ENCODE data around the gene PPIF. TPM values are rescaled to one million over a fixed set of nuclear protein-coding genes. Genes with fewer than 3 reads are reported as not detected.
A peak's percentile ranks its signal among the peaks of the same experiment; 100 is the strongest.

Gene PPIF
- total RNA-seq, 4 donors from 2014 or later: 35.7 to 57.8 (median 45.0) TPM

DNA sequence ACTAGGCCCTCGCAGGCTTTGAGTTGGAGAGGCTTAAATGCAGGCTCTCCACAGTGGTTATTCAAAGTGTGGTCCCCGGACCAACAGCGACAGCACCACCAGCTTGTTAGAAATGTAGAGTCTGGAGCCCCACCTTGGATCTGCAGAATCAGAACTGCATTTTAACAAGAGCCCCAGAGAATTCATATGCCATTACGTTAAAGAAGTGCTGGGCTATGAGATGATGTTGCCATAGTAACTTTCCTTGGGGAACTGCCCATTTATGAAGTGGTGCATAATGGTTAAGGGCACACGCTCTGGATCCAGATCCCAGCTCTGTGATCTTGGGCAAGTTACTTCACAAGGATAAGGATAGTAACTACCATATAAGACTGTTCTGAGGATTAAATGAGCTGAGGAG lies 49.3 kb downstream of the PPIF start:
- no peaks in the 10 kb centered on the region for H3K9me3 ChIP-seq
- H3K4me3 ChIP-seq: no peak overlapping the region
- DNase-seq: no peak

DNA sequence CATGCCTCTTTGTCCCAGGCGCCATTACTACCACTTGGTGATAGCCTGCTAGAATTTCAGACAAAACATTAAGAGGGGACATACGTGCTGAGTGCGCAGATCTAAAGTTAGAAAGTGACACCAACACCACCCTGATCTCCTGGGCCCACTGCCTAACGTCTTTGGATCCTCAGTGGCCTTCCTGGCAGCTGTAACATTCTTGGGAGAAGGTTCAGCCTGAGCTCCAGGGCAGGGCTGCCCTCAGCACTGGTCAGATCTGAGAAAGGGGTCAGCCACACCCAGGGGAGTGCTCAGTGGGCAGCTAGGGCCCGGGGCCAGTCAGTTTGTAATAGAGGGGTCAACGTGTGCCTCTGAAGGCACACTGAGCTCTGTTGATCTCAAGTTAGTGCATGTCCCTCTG lies 49.8 kb downstream of the PPIF start:
- no peaks in the 10 kb centered on the region for H3K9me3 ChIP-seq
- no peak overlapping the region for H3K4me3 ChIP-seq
- H3K27ac ChIP-seq: no peak overlapping the region
- peaks cover 0 to 4% (median 0%) of the 10 kb centered on the region in 3 donors for H3K36me3 ChIP-seq
- no peaks in the 10 kb centered on the region for H3K27me3 ChIP-seq
- no peak for TF ChIP-seq POLR2A (IDR thresholded peaks at IDR 0.05)
- TF ChIP-seq, protein P1, sequence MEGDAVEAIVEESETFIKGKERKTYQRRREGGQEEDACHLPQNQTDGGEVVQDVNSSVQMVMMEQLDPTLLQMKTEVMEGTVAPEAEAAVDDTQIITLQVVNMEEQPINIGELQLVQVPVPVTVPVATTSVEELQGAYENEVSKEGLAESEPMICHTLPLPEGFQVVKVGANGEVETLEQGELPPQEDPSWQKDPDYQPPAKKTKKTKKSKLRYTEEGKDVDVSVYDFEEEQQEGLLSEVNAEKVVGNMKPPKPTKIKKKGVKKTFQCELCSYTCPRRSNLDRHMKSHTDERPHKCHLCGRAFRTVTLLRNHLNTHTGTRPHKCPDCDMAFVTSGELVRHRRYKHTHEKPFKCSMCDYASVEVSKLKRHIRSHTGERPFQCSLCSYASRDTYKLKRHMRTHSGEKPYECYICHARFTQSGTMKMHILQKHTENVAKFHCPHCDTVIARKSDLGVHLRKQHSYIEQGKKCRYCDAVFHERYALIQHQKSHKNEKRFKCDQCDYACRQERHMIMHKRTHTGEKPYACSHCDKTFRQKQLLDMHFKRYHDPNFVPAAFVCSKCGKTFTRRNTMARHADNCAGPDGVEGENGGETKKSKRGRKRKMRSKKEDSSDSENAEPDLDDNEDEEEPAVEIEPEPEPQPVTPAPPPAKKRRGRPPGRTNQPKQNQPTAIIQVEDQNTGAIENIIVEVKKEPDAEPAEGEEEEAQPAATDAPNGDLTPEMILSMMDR (IDR thresholded peaks at IDR 0.05): no peak
- peaks cover 0 to 48% (median 0%) of the 10 kb centered on the region in 4 donors for H3K4me1 ChIP-seq
- DNase-seq: no peak

More for the DNA sequence above, 49.3 kb downstream of the PPIF start:
- Histone ChIP-seq H3K36me3 (peaks cover 0 to 4% (median 0%) of the 10 kb centered on the region in 3 donors), H3K27me3 (no peaks in the 10 kb centered on the region), H3K27ac (no peak overlapping the region), H3K4me1 (peaks cover 0 to 42% (median 0%) of the 10 kb centered on the region in 4 donors)
- TF ChIP-seq, protein P1 (IDR thresholded peaks at IDR 0.05): no peak
- no peak for TF ChIP-seq POLR2A (IDR thresholded peaks at IDR 0.05)

DNA sequence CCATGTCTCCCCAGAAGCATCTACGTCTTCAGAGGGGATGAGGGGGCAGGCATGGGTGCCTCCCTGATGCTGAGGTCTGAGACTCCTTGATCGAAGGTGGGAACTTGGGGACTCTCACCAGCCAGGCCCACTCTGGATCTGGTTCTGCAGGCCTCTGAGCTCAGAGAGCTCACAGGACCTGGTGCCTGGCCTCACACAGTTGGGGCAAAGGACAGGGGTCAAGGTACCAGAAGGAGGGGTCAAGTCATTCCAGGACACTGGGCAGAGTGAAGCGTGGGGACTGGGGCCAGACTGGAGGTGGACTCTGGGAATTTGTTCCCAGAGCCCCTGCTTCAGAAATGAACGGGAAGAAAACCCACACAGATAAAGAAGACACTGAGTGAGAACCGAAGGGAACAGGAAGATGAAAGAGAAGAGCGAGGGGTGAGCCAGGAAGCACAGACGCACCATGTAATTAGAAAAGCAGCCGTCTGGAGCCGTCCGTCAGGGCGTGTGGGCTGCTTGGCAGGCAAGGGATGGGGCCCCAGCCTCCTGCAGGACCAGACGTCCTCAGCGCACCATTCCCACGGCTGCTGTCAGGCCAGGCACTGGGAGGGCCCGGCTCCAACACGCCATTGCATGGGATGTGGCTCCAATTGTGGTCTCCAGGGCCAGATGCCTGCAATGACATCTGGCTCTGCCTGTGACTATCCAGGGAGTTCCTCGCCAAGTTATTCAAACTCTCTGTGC lies 50.5 kb downstream of the PPIF start:
- Histone ChIP-seq H3K9me3 (no peaks in the 10 kb centered on the region), H3K4me3 (no peak overlapping the region), H3K4me1 (peaks cover 0 to 53% (median 0%) of the 10 kb centered on the region in 4 donors), H3K27ac (peak overlapping the region in 3 of 4 donors; percentile 63 to 87 (median 71)), H3K36me3 (peaks cover 0 to 4% (median 0%) of the 10 kb centered on the region in 3 donors), H3K27me3 (no peaks in the 10 kb centered on the region)
- no peak for DNase-seq
- no peak for TF ChIP-seq POLR2A (IDR thresholded peaks at IDR 0.05)
- TF ChIP-seq, protein P1 (IDR thresholded peaks at IDR 0.05): no peak

GRCh38 chr10:79398642-79399041 lies 51.4 kb downstream of the PPIF start:
- peaks cover 0 to 4% (median 0%) of the 10 kb centered on the region in 3 donors for H3K36me3 ChIP-seq
- no peak overlapping the region for H3K4me3 ChIP-seq
- peak overlapping the region in 3 of 4 donors; percentile 63 to 87 (median 71) for H3K27ac ChIP-seq
- peaks cover 0 to 63% (median 0%) of the 10 kb centered on the region in 4 donors for H3K4me1 ChIP-seq
- no peaks in the 10 kb centered on the region for H3K27me3 ChIP-seq
- no peak for DNase-seq
- no peaks in the 10 kb centered on the region for H3K9me3 ChIP-seq
- no peak for TF ChIP-seq POLR2A (IDR thresholded peaks at IDR 0.05)
- TF ChIP-seq, protein P1 (IDR thresholded peaks at IDR 0.05): no peak

GRCh38 chr10:79399223-79399831 lies 52.1 kb downstream of the PPIF start:
- peak; percentile 24 to 83 (median 69) for DNase-seq
- peaks cover 0 to 69% (median 0%) of the 10 kb centered on the region in 4 donors for H3K4me1 ChIP-seq
- TF ChIP-seq, protein P1 (IDR thresholded peaks at IDR 0.05): no peak
- TF ChIP-seq POLR2A (IDR thresholded peaks at IDR 0.05): no peak
- peaks cover 0 to 1% (median 0%) of the 10 kb centered on the region in 3 donors for H3K36me3 ChIP-seq
- H3K27me3 ChIP-seq: no peaks in the 10 kb centered on the region
- H3K9me3 ChIP-seq: no peaks in the 10 kb centered on the region
- no peak overlapping the region for H3K4me3 ChIP-seq
- peak overlapping the region in 3 of 4 donors; percentile 63 to 87 (median 71) for H3K27ac ChIP-seq
